ENCODE data around the gene RSRC1. TPM values are rescaled to one million over a fixed set of nuclear protein-coding genes. Genes with fewer than 3 reads are reported as not detected.

RSRC1 gene
- total and polyA plus RNA-seq, 2 donors (not counting 1 experiment from before 2014, with no cell fraction given), result 4.5 to 54.6 TPM

GRCh38 chr3:158330870-158331269, 221.0 kb downstream of the RSRC1 start:
- no peak overlapping the region for H3K4me3 ChIP-seq (ENCODE audit: control extremely low read depth in 1 of 5, extremely low read depth in 1 of 5, insufficient read depth in 1 of 5, low read depth in 2 of 5, low read length in 4 of 5)
- no peak for DNase-seq
- H3K27ac ChIP-seq (ENCODE audit: low read length in 2 of 2), result no peak overlapping the region
- 33% methylated on average over 1 of the region's 1 CpG for WGBS (ENCODE audit: insufficient coverage)
- no peaks in the 10 kb centered on the region for H4K20me1 ChIP-seq (ENCODE audit: control insufficient read depth, insufficient read depth, low read length, poor library complexity, severe bottlenecking)
- H3K27me3 ChIP-seq (replicated peaks in 1 of 4; ENCODE audit: control extremely low read depth in 1 of 4, control insufficient read depth in 3 of 4, insufficient read depth in 4 of 4, low read length in 3 of 4), result no peaks in the 10 kb centered on the region
- peaks cover 6% of the 10 kb centered on the region for H3K4me1 Mint-ChIP-seq
- H3K9me3 ChIP-seq (ENCODE audit: control extremely low read depth in 1 of 3, control insufficient read depth in 2 of 3, insufficient read depth in 1 of 3, low read length in 2 of 3), result no peaks in the 10 kb centered on the region
- no peak for ATAC-seq (ENCODE audit: low read depth)
- H3K4me1 ChIP-seq (ENCODE audit: control insufficient read depth in 2 of 2, insufficient read depth in 2 of 2, low read length in 2 of 2), result no peaks in the 10 kb centered on the region
- H3K79me2 ChIP-seq (ENCODE audit: control insufficient read depth, insufficient read depth, low read length), result no peaks in the 10 kb centered on the region
- no peak overlapping the region for H3K4me3 Mint-ChIP-seq
- no peak overlapping the region for H3K4me2 ChIP-seq (replicated peaks; ENCODE audit: low read depth, low read length, poor library complexity, severe bottlenecking)
- intact Hi-C loops (cut with micrococcal nuclease), result no loop called here
- H3K9me3 Mint-ChIP-seq (ENCODE audit: insufficient read depth), result no peaks in the 10 kb centered on the region
- no peak overlapping the region for H3K27ac Mint-ChIP-seq
- TF ChIP-seq, protein P1, sequence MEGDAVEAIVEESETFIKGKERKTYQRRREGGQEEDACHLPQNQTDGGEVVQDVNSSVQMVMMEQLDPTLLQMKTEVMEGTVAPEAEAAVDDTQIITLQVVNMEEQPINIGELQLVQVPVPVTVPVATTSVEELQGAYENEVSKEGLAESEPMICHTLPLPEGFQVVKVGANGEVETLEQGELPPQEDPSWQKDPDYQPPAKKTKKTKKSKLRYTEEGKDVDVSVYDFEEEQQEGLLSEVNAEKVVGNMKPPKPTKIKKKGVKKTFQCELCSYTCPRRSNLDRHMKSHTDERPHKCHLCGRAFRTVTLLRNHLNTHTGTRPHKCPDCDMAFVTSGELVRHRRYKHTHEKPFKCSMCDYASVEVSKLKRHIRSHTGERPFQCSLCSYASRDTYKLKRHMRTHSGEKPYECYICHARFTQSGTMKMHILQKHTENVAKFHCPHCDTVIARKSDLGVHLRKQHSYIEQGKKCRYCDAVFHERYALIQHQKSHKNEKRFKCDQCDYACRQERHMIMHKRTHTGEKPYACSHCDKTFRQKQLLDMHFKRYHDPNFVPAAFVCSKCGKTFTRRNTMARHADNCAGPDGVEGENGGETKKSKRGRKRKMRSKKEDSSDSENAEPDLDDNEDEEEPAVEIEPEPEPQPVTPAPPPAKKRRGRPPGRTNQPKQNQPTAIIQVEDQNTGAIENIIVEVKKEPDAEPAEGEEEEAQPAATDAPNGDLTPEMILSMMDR (IDR thresholded peaks at IDR 0.05), result no peak
- TF ChIP-seq EZH2 (IDR thresholded peaks at IDR 0.05; ENCODE audit: borderline replicate concordance, insufficient read depth, low read depth, low read length, poor library complexity, severe bottlenecking), result no peak
- ChIA-PET CTCF (no interaction called here), POLR2A (no interaction called here)
- peaks cover 0 to 4% of the 10 kb centered on the region in 2 experiments for H3K36me3 ChIP-seq (replicated peaks in 1 of 2; ENCODE audit: control extremely low read depth in 1 of 2, control insufficient read depth in 1 of 2, extremely low read depth in 1 of 2, insufficient read depth in 2 of 2, low read length in 1 of 2)
- no peaks in the 10 kb centered on the region for H3K27me3 Mint-ChIP-seq
- no peak overlapping the region for H3K9ac ChIP-seq (ENCODE audit: low read length)
- no peak overlapping the region for H2AFZ ChIP-seq (ENCODE audit: insufficient read depth, low read depth, low read length, poor library complexity, severe bottlenecking)

GRCh38 chr3:158333736-158334135, 223.8 kb downstream of the RSRC1 start:
- WGBS (ENCODE audit: insufficient coverage), result no CpG with 5 or more reads among the region's 1 CpG
- Histone ChIP-seq H3K9ac (ENCODE audit: low read length) (no peak overlapping the region), H3K79me2 (ENCODE audit: control insufficient read depth, insufficient read depth, low read length) (no peaks in the 10 kb centered on the region), H3K36me3 (replicated peaks in 1 of 2; ENCODE audit: control extremely low read depth in 1 of 2, control insufficient read depth in 1 of 2, extremely low read depth in 1 of 2, insufficient read depth in 2 of 2, low read length in 1 of 2) (peaks cover 0 to 7% of the 10 kb centered on the region in 2 experiments), H4K20me1 (ENCODE audit: control insufficient read depth, insufficient read depth, low read length, poor library complexity, severe bottlenecking) (no peaks in the 10 kb centered on the region), H3K4me2 (replicated peaks; ENCODE audit: low read depth, low read length, poor library complexity, severe bottlenecking) (no peak overlapping the region), H3K27me3 (replicated peaks in 1 of 4; ENCODE audit: control extremely low read depth in 1 of 4, control insufficient read depth in 3 of 4, insufficient read depth in 4 of 4, low read length in 3 of 4) (no peaks in the 10 kb centered on the region), H3K27ac (ENCODE audit: low read length in 2 of 2) (no peak overlapping the region), H3K4me3 (ENCODE audit: control extremely low read depth in 1 of 5, extremely low read depth in 1 of 5, insufficient read depth in 1 of 5, low read depth in 2 of 5, low read length in 4 of 5) (no peak overlapping the region), H3K9me3 (ENCODE audit: control extremely low read depth in 1 of 3, control insufficient read depth in 2 of 3, insufficient read depth in 1 of 3, low read length in 2 of 3) (no peaks in the 10 kb centered on the region), H3K4me1 (ENCODE audit: control insufficient read depth in 2 of 2, insufficient read depth in 2 of 2, low read length in 2 of 2) (no peaks in the 10 kb centered on the region), H2AFZ (ENCODE audit: insufficient read depth, low read depth, low read length, poor library complexity, severe bottlenecking) (no peak overlapping the region)
- Mint-ChIP-seq H3K4me1 (peaks cover 6% of the 10 kb centered on the region), H3K4me3 (no peak overlapping the region), H3K9me3 (ENCODE audit: insufficient read depth) (no peaks in the 10 kb centered on the region), H3K27me3 (no peaks in the 10 kb centered on the region), H3K27ac (no peak overlapping the region)
- ATAC-seq (ENCODE audit: low read depth), result no peak
- POLR2A ChIA-PET, result no interaction called here
- DNase-seq, result no peak
- no peak for TF ChIP-seq EZH2 (IDR thresholded peaks at IDR 0.05; ENCODE audit: borderline replicate concordance, insufficient read depth, low read depth, low read length, poor library complexity, severe bottlenecking)
- TF ChIP-seq, protein P1 (IDR thresholded peaks at IDR 0.05), result no peak
- CTCF ChIA-PET, result no interaction called here
- intact Hi-C loops (cut with micrococcal nuclease), result no loop called here
